Astrocyte of the spinal cord (primary cell): Measurements from ENCODE around the gene RAP1GAP2.
A peak's percentile ranks its signal among the peaks of the same experiment; 100 is the strongest.

ENCODE experiments used
- DNase-seq: peaks from one replicate; pipeline ENCODE4 v3.0.0; 2011; ENCODE audit warnings: low read depth, low spot score
- H3K4me3 ChIP-seq: 2 replicates; pipeline ENCODE4 v1.5.1; 2011; ENCODE audit warnings: low read depth, mild to moderate bottlenecking, low read length, moderate library complexity
- in situ Hi-C: cut with HindIII; loops from 2 replicates; pipeline ENCODE4 v1.10.0; 2017; ENCODE audit warnings: low sequenced_read_pairs
- TF ChIP-seq, protein P1 (sequence below): IDR thresholded peaks from 2 replicates; pipeline ENCODE4 v1.5.1; 2012; ENCODE audit warnings: low read depth, mild to moderate bottlenecking, low read length, inconsistent platforms

Gene RAP1GAP2

DNA sequence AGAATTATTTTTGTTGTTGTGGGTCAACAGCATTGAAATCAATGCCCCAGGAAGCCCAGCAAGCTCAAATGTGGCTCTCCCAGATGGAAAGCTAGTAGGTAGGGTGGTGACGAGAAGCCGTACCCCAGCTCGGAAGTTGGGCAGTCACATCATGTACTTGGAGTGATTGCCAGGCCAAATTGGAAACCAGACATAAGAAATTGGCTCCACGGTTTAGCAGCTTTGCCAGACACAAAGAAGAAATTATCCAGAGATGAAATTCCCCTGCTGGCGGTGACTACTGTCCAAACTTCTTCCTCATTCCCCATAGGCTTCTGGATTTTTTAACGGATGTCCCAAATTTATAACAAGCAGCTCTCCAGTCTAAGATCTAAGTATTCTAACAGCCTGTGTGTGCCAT, 171.3 kb downstream of the RAP1GAP2 start:
- TF ChIP-seq, protein P1, sequence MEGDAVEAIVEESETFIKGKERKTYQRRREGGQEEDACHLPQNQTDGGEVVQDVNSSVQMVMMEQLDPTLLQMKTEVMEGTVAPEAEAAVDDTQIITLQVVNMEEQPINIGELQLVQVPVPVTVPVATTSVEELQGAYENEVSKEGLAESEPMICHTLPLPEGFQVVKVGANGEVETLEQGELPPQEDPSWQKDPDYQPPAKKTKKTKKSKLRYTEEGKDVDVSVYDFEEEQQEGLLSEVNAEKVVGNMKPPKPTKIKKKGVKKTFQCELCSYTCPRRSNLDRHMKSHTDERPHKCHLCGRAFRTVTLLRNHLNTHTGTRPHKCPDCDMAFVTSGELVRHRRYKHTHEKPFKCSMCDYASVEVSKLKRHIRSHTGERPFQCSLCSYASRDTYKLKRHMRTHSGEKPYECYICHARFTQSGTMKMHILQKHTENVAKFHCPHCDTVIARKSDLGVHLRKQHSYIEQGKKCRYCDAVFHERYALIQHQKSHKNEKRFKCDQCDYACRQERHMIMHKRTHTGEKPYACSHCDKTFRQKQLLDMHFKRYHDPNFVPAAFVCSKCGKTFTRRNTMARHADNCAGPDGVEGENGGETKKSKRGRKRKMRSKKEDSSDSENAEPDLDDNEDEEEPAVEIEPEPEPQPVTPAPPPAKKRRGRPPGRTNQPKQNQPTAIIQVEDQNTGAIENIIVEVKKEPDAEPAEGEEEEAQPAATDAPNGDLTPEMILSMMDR: no peak
- in situ Hi-C loops: no loop called here
- no peak overlapping the region for H3K4me3 ChIP-seq
- DNase-seq: no peak

DNA sequence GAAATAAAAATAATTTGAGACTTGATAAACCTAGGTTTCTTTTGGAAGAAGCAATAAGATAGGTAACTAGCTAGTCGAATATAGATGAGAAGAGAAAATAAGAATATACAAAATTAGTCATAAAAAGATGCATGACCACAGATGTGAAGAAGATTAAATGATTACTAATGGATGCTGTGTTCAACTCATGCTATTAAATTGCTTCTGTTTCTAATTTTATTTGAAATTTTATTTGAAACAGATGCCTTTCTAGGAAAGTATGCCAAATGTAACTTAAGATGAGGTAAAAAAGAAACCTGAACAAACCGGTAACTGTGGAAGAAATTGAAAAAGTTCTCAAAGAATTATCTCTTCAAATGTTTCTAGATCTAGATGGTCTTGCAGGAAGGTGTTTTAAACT, 175.6 kb downstream of the RAP1GAP2 start:
- in situ Hi-C loops: no loop called here
- TF ChIP-seq, protein P1: no peak
- no peak for DNase-seq
- H3K4me3 ChIP-seq: no peak overlapping the region

DNA sequence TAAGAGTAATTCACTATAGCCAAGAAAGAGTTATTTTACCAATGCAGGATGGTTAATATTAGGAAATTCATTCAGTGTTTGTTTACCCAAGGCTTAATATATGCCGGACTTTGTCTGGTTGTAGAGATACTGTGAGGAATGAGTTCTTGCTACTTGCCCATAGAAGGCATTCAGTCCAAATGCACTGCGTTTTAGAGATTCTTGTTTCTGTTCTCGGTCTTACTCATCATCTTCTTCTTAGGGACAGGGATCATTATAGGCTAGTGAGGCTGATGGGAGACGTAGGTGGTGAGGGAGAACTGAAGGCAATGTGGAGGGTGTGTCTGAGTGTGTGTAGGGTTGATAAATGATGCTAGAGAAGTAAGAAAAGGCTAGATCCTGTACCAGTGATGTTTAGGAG, 176.5 kb downstream of the RAP1GAP2 start:
- in situ Hi-C loops: no loop called here
- H3K4me3 ChIP-seq: no peak overlapping the region
- no peak for DNase-seq
- TF ChIP-seq, protein P1: no peak

DNA sequence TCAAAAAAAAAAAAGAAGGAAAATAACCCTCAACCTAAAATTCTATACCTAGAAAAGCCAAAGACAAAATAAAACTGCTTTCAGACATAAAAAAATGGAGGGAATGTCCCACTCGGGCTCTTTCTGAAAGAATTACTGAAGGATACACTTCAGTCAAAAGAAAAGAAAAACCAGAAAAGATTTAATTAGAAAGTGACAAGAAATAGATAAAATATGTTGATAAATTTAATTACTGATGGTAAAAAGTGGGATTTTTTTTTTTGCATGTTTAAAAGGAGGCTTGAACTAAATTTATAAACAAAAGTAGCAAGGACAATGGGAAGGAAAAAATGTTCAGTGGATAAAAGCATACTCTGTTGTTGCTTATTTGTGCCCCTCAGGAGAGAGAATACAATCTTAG, 178.1 kb downstream of the RAP1GAP2 start:
- in situ Hi-C loops: no loop called here
- TF ChIP-seq, protein P1: no peak
- H3K4me3 ChIP-seq: no peak overlapping the region
- DNase-seq: no peak

DNA sequence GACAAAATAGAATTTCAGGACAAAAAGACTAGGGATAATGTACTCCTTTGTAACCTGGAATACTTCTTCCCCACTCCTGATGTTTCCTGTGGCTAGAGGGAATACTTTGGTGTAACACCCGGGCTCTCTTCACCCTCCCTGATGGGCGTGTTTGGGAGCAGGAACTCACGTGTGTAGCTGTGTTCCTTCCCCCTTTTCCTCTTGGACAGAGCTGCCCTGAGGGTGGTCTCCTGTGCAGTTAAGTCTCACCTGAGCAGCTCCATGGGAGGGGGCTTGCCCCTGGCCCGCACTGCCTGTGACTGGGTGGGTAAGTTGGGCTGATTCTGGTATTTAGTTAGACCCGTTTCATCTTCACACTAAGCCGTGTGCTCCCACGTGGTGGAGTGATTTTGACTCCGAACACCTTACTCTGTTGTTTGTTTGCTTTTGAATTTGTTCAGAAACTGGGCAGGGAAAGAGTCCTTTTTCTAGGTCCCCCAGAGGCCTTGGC, 179.3 kb downstream of the RAP1GAP2 start:
- DNase-seq: no peak
- TF ChIP-seq, protein P1: no peak
- H3K4me3 ChIP-seq: peak overlapping the region; percentile 3
- in situ Hi-C loops: no loop called here

DNA sequence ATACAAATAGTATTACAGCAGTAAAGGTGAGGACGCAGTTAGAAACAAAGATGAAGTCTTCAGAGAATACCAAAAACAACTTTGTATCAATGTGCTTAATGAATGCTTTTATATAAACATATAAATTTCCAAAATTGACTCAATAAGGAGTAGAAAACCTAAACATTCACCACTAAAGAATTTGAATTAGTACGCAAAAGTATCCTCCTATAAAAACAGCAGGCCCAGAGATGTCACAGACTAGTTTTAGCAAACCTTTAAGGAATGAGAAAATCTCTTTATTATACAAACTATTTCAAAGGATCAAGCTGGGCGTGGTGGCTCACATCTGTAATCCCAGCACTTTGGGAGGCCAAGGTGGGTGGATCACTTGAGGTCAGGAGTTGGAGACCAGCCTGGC, 180.9 kb downstream of the RAP1GAP2 start:
- TF ChIP-seq, protein P1: no peak
- DNase-seq: no peak
- H3K4me3 ChIP-seq: no peak overlapping the region
- in situ Hi-C loops: no loop called here

DNA sequence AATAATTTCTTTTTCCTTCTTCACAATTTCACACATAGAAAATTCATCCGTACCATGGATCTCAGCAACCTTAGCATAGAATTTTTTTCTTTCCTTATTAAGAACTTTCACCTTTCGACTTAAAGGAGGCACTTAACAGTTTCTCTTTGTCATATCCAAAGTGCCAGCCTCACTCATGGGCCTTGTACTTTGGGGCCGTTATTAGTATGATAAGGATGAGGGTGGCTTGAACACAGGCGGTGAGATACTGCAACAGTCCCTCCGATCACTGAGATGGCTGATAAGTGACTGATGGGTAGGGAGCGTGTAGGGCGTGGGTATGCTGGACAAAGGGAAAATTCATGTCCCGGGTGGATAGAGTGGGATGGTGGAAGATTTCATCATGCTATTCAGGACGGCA, 181.9 kb downstream of the RAP1GAP2 start:
- H3K4me3 ChIP-seq: no peak overlapping the region
- TF ChIP-seq, protein P1: no peak
- DNase-seq: no peak
- in situ Hi-C loops: no loop called here
